HG03135 (cell line): ENCODE results near the gene TRAFD1.

ENCODE experiments used
- ATAC-seq: cut with Tn5 transposase; IDR thresholded peaks from one replicate; pipeline ENCODE4 v1.9.1; 2021; ENCODE audit warnings: mild to moderate bottlenecking, moderate library complexity; ENCODE audit not compliant: unreplicated experiment

The TRAFD1 gene

DNA sequence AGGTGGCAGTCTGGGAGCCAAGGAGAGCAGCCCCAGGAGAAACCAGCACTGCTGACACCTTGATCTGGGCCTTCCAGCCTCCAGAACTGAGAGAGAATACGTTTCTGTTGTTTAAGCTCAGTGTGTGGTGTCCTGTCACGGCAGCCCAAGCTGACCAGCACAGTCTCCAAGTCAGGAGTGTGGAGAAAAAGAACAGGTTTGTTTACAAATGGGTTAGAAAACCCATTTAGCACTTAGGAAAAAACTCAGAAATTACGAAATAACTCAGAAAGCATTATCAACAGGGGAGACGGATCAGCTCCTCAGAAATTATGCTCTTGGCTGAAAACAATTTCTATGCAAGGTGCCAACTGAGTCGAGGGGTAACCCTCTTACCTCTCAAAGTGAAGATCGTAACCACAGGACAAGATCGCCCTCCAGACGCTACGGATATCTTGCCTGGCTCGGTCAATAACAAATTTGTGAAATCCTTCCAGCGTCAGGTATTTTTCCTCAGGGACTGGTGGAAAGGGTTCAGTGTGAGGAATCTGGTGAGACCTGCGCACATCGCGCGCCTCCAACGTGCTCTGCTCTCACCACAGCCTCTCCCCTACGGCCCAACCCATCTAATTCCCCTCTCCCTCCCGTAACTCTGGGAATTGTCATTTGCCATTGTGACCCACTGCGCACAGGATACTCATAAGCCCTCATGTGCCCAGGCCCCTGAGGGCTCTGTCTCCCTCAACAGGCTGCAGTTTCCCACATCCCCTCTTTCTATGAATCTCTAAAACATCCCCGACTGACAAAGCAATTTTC, 50.2 kb downstream of the TRAFD1 start:
- no peak for ATAC-seq

GRCh38 chr12:112176321-112177010, 51.1 kb downstream of the TRAFD1 start:
- ATAC-seq, result no peak

DNA sequence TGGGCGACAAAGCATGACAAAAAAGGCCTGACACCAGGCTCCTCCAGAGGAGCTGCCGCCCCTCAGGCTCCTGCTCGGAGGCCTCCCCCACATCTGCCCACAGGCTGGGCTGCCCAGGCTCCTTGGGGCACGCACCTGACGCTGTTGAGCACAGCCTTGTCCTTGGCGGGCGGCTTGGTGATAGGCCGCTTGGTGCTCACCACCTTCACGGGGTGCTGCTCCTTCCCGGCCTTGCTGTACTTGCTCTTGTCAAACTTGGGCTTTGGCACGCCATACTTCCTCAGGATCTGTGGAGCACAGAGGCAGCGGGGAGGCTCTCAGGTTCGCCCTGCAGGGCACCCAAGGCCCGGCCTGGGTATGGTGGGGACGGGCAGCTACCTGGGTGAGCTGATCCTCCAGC, 53.4 kb downstream of the TRAFD1 start:
- no peak for ATAC-seq

- no peak for ATAC-seq
Observed at GRCh38 chr12:112179341-112179740, 54.0 kb downstream of the TRAFD1 start.

DNA sequence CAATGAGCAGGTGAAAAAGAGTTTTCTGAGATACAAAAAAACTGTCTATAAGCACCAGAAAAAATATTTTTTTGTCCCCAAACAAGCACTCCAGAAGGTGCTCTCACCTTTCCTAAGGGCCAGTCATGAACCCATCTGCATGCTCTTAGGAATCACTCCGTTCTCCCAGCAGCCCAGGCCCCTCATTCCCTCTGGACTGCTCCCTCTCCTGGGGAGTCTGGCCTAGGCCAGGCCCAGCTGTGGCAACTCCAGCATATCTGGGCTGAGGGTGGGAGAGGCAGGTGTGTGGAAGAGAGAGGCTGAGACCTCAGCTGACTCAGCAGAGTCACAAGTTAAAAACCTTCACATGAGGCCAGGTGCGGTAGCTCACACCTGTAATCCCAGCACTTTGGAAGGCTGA, 54.6 kb downstream of the TRAFD1 start:
- ATAC-seq, result no peak

DNA sequence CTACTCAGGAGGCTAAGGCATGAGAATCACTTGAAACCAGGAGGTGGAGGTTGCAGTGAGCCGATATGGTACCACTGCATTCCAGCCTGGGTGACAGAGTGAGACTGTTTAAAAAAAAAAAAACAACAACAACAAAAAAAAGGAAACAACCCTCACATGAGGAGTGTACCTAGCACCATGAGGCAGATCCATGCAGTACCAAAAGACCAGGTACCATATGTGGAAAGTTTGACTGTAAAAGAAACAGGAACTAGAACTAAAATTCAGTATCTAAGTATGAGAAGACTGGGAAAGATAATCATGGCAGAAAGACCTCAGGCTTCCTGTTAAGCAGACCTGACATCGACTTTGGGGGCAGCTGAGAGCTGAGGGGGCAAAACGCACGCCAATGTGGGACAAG, 55.1 kb downstream of the TRAFD1 start:
- ATAC-seq, result no peak

GRCh38 chr12:112182499-112182898, 57.1 kb downstream of the TRAFD1 start:
- no peak for ATAC-seq

- no peak for ATAC-seq
Observed at GRCh38 chr12:112183141-112184021, 58.0 kb downstream of the TRAFD1 start.

DNA sequence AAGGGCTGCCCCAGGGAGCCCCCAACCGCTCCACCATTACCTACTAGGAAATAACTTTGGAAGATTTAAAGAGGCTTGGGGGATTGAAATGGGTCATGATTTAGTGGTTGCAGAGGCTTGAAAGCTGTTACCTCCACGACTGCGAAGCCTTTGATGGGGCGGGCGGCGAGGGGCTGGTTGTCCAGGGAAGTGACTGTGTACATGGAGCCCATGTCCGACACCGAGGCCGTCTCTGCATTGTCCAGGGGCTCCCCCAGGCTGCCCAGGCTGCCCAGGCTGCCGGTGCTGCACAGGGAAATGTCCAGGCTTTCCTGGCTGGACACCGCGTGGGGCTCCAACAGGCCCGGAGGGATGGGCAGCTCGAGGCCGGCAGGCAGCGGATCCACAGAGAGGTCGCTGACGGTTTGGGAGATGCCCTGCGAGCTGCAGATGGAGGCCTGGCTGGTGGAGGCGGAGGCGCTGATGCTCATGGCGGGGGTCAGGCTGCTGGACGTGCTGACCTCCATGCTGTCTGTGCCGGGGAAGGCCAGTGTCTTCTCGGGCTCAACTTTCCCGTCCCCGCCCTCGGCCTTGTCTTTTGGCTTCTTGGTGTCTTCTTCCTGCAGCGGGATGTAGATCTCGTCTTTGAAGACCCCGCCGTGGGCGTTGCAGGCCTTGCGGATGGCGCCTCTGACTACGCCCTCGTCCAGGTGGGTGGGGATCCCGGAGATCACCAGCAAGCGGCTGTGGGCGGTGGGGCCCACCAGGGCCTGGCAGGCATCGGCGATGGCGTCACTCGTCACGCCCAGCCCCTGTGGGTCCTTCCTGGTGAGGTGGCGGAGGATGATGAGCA, 58.9 kb downstream of the TRAFD1 start:
- ATAC-seq, result no peak

DNA sequence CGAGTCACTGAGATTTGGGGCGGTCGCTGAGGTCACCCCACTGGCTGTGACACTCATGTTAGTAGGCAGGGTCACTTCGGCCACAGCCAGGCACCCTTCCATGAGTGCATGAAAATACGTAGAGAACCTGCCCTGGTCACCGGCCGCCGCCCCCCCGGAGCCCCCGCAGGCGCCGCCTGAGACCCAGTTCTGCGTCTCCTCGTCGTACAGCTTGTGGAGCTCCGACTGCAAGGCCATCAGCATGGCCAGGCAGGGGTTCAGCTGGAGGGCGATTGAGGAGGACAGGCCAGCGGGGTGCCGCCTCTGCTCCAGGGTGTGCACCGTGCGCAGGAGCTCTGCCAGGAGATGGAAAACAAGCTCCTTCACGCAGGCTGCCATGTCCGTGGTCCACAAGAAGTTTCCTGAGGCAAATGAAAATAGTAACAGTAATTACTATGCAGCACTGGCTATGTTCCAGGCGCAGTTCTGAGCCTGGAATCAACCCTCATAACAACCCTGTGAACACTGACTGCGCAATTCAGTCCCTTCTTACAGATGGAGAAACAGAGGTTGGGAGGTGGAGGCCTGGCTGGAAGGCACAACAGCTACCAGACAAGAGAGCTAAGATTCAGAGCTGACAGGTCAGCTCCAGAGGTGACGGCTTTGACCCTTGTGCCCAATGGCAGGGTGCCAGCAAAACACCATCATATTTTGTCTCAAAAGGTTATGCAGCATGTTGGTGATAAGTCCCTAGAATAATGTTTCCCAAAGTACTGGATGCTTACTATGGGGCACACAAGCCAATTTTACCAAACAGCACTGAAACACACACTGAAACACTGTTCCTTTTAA, 59.9 kb downstream of the TRAFD1 start:
- ATAC-seq, result no peak

- no peak for ATAC-seq
Observed at GRCh38 chr12:112188130-112188830, 62.9 kb downstream of the TRAFD1 start.

DNA sequence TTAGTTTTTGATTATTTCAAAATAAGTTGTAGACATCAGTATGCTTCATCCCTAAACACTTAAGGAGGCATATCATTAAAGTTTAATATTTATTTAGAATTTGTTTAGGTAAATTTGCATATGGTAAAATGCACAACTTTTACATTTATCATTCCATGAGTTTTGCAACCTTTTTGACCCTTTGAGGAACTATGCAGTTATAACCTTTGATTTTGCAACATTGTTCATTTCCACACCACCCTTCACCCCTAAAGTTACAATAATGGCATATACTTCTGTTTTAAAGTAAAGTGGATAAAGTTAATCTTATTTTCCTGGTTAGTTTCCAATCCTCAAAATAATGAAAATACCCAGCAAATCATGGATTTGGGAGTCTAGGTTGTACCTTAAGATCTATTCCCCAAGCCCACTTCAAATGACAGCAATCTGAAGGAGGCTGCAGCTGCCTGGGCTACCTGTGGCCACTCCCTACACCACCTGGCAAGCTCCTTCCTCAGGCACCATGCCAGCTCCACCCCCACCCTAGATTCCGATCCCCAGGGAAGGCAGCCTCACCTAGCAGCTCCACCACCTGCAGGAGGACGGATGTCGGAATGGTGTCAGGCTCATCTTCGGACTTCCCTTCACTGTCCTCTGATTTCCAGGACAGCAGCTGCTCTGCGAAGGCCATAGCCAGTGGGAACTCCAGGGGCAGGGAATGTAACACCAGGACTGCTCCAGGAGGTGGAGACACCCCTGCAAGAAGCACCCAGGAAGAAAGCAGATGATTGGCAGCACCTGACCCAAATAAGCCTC, 65.1 kb downstream of the TRAFD1 start:
- no peak for ATAC-seq

DNA sequence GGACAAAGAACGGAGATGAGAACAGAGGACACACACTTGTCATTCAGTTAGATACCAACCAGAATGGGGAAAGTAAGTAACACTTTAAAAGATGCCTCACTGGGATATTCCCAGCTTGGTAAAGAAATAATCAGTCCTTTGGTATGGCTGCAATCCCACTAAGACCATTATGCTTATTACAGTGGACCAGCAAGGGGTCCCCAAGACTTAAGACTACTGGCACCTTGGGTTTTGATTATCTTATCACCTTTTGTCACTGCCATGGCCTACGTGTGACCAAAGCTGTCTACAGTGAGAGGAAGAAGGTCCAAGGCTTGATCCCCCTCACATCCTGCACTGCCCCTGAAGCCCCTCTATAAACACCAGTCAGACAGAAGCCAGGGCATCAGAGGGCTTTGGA, 65.8 kb downstream of the TRAFD1 start:
- no peak for ATAC-seq

DNA sequence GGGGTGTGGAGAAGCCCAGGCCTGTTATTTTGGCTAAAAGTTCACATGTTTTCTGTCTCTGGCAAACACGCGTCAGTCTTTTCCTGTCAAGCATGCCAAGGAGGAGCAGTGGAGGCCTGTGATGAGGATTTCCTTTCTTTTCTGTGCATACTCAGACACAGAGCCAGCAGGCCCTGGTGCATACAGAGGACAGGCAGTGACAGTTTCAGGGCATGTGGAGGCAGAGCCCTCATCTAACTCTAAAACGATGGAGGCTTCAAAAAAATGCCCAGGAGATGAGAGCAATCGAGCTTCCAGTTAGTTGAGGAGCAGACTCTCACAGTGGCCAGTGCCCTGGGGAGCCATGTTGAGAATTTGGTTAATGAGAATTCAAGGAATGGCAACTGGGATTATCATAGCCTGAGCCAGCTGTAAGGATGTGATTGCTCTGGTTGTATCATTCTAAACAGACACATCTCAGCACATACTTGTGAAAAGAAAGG, 66.5 kb downstream of the TRAFD1 start:
- ATAC-seq, result no peak

- ATAC-seq, result no peak
Observed at GRCh38 chr12:112192475-112192874, 67.1 kb downstream of the TRAFD1 start.

- no peak for ATAC-seq
Observed at GRCh38 chr12:112194601-112195247, 69.4 kb downstream of the TRAFD1 start.

- no peak for ATAC-seq
Observed at GRCh38 chr12:112196196-112196875, 71.0 kb downstream of the TRAFD1 start.
